C4-2B (cell line): ENCODE results near the gene PLCH2.

ENCODE experiments used
- ZFX ChIP-seq: fragments of 450-650 bp; IDR thresholded peaks from 2 replicates; pipeline ENCODE4 v1.6.1; 2017
- TF ChIP-seq, protein P1 (sequence below): fragments of 450-650 bp; conservative IDR thresholded peaks from 2 replicates; pipeline ENCODE4 v1.5.1; 2017; ENCODE audit warnings: mild to moderate bottlenecking

GRCh38 chr1:2435091-2435490 is 41.0 kb upstream of the PLCH2 start:
- TF ChIP-seq, protein P1, sequence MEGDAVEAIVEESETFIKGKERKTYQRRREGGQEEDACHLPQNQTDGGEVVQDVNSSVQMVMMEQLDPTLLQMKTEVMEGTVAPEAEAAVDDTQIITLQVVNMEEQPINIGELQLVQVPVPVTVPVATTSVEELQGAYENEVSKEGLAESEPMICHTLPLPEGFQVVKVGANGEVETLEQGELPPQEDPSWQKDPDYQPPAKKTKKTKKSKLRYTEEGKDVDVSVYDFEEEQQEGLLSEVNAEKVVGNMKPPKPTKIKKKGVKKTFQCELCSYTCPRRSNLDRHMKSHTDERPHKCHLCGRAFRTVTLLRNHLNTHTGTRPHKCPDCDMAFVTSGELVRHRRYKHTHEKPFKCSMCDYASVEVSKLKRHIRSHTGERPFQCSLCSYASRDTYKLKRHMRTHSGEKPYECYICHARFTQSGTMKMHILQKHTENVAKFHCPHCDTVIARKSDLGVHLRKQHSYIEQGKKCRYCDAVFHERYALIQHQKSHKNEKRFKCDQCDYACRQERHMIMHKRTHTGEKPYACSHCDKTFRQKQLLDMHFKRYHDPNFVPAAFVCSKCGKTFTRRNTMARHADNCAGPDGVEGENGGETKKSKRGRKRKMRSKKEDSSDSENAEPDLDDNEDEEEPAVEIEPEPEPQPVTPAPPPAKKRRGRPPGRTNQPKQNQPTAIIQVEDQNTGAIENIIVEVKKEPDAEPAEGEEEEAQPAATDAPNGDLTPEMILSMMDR = no peak
- no peak for TF ChIP-seq ZFX
